Stimulated activated CD8-positive, alpha-beta memory T cell treated with anti-CD3 and anti-CD28 coated beads, Interleukin-7, amount 100 ng/mL, for 48 hours (primary cell): ENCODE measurements around the gene PARD6G.
"Not testable (repeated sequence)": the region's sequence is repeated elsewhere in the genome, so short reads cannot be mapped to it uniquely, and the experiment has no call there.

Experiments
- DNase-seq, 2 donors: peaks; one replicate each; pipeline ENCODE4 v3.0.0-alpha.2; 2020; ENCODE audit warnings: low read depth in 1 of 2; ENCODE audit errors: extremely low read depth in 1 of 2

PARD6G gene

DNA sequence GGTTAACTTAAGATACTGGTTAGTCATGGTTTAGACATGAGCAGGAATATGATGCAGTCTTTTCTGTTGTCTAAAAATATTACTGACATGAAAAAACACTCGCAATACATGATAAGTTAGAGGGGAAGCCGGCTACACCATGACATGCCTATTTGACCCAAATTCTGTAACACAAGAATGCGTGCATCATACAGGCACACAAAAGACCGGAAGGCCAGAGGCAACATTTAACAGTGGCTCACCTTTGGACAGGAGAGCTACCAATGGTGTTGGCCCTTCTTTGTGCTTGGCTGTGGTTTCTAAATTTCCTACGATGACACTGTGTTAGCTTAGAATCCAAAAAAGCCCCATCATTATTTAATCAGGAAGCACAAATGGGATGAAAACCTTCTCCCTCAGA lies 4.1 kb downstream of the PARD6G start:
- DNase-seq = no peak

DNA sequence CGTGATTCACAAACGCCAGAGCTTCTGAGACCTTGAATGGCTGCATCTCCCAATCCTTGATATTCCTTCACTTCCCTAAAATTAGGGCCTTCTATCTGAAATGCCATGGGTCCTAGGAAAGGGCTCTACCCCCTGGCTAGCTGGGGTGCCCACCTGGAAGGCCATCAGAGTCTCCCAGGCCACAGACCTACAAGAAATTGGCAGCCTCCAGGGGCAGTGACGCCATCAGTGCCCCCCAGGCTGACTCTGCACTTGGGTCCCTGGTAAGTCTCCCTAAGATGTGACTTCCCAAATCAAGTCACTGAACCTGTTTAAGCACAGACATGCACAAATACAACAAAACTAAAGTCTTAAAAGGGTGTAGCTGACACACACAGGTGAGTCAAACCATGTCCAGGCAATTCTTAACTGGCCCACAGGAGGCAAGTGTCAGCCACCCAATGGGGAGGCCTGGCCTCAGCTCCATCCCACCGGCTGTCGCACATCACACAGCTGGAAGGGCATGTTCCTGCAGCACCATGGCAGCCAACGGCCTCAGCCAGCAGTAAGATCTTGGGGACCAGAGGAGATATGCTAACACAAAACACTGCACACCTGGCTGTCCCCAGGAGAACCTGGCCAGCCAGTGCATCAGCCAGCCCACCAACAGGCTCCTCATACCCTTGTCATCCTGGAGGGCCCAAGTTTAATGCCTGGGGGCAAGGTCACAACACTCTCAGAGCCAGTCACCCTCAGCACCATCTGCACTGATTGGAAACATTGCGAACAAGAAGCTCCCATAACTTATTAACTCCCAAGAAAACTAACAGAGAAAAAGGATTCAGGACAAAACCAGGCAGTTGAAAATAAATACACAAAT lies 5.2 kb downstream of the PARD6G start:
- no peak for DNase-seq

DNA sequence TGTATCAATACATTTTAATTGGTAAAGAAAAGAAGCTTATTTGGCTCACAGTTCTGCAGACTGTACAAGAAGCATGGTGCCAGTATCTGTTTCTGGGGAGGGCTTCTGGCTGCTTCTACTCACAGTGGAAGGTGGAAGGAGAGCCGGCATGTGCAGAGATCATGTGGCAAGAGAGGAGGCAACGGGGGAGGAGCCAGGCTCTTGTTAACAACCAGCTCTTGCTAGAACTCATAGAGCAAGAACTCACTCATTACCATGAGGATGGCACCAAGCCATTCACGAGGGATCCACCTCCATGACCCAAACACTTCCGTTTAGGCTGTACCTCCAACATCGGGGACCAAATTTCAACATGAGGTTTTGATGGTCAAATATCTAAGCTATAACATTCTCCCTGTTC lies 7.5 kb downstream of the PARD6G start:
- DNase-seq = no peak

DNA sequence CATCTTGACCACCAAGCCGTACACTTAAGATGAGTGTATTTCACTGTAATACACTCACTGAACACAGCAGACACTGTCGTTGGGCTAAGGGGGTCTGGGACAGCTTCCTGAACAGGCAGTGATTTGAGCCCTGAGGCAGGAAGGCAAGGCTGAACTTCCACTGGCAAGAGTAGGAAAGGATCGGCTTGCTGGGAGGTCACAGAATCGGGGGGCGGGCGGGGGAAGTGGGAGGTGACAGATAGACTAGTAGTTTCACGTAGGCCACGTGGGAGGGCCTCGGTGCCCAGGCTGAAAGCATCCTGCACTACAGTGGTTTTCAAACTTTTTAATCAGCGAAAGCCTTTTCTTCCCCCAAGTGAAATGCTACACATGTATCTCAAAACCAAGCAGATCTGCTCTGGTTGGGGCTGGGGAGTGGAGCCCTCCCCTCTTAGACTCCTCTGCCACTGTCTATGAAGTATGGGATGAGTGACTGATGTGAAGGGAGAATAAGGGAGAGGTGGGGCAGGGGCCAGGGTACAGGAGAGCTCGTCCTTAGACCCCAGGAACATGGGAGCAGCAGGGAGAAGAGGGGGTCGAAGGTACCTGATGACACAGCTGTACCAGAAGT lies 8.6 kb downstream of the PARD6G start:
- no peak for DNase-seq

DNA sequence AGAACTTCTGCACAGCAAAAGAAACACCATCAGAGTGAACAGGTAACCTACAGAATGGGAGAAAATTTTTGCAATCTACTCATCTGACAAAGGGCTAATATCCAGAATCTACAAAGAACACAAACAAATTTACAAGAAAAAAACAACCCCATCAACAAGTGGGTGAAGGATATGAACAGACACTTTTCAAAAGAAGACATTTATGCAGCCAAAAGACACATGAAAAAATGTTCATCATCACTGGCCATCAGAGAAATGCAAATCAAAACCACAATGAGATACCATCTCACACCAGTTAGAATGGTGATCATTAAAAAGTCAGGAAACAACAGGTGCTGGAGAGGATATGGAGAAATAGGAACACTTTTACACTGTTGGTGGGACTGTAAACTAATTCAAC lies 9.8 kb downstream of the PARD6G start:
- DNase-seq = not testable (repeated sequence)

DNA sequence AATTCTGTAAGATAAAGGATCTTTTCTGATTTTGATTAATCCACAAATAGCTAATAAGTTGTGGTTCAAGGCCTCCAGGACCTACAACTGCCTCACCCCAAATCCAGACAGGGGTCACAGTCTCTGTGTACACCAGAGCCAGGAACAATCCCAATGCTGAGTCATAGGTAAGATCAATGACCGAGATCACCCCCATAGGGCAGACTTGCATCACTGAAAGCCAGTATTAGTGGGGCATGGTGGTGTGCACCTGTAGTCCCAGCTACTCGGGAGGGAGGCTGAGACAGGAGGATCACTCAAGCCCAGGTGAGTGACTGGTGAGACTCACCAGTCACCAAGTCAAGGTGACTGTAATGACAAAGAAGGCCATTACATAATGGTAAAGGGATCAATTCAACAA lies 12.9 kb downstream of the PARD6G start:
- no peak for DNase-seq

DNA sequence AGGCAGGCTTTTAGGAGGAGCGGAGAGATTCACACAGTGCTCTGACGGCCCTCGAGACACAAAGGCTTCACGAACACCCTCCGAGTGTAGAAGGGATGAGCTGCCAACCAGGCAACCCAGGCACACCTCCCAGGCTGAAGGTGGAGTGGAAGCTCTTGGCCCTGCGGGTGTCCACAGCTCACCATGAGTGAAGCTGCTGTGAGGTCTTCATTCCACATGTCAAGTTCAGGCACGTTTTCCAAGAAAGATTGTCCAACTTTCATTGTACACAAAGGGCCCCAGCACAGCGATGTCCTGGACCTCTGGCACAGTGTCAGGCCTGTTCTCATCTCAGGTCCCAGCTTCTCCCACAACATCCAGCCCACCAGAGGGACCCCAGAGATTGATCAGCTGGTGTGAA lies 13.4 kb downstream of the PARD6G start:
- DNase-seq = no peak

DNA sequence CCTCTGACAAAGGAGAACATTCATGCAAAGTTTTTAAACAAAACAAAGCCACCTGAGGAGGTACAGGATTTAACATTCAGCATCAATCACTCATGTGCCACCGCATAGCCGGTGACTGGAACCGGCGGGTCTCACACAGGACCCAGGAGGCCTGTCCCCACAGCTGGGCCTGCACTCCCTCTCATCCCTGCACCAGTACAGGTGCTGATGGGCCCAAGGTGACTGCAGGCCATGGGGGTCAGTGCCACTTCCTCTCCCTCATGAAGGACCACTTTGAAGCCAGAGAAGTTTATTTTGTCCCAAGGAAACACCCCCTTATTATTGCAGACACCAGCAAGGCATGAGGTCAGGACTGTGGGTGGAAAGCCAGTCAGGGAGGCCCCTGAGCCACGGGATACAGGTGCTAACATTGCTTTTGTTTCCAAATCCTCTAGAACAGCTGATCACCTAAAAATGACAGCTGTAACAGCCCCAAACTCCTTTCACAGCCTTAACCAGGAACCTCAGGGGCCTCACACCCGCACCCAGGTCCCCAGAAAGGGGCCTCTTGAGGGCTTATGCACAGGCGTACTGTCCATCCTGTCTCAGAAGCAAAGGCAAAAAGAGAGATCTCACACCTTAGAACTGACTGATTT lies 14.0 kb downstream of the PARD6G start:
- DNase-seq = no peak

DNA sequence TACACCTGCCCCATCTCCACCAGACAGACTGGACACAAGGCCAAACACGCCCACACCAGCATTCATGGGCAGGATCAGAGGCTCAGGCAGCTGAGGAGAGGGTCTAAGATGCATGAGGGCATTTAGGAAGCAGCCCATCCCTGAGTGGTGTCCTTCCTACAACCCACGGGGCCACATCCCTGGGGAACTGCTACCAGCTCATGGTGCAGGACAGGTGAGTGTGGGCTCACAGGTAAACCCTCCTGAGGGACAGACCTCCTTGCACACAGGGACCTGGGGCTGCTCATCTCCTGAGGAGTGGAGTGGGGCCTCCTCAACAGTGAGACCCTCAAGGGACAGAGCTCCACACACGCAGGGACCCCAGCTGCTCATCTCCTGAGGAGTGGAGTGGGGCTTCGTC lies 14.6 kb downstream of the PARD6G start:
- no peak for DNase-seq

DNA sequence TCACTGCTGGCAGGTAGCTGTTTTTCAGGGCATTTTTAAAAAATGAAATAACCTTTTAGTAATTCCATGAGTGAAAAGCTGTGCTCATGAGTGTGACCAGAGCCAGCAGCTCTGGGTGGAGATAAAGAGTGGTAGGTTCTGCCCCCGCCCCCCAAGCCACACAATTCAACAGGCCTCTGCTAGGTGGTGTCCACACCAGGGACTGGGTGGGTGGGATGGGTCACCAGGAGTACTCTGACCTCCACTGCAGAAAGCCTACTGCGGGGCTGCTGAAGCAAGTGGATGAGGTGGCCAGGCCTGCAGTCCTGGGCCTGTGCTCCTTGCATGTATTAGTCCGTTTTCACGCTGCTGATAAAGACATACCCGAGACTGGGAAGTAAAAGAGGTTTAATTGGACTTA lies 15.3 kb downstream of the PARD6G start:
- DNase-seq = no peak

DNA sequence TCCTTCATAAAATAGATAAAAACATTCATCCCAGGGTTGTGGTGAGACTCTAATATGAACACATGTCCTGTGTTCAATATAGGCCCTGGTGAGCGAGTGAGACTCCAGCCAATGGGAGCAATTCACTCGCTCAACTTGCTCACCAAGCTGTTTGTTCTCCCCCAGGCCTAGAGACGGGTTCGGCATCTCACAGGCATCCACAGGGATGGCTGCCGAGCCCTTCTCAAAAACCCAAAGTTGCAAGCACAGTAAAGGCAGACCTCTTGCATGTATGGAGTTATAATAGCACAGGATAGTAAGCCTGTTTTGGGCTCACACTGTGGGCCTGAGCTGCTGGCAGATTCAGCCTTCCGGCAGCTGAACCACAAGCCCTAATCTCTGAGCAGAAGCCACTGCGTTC lies 15.7 kb downstream of the PARD6G start:
- DNase-seq = no peak

DNA sequence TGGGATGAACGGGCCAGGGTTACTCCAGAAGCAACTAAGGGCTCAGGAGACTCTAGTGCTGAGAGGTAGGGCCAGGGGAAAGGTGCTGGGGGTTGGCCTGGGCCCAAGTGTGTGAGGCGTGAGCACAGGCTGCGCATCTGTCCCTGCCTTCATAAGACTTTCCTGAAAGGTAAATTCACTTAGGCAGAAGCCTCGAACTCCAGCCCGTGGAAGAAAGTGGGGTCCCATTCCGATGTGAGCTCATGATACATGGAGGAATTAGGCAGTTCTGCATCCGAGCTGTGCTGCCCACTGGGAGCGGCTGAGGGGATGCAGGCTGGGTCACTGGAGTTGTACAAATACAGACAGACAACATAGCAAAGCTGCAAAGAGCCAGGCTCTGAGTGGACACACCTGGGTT lies 16.2 kb downstream of the PARD6G start:
- DNase-seq = no peak

DNA sequence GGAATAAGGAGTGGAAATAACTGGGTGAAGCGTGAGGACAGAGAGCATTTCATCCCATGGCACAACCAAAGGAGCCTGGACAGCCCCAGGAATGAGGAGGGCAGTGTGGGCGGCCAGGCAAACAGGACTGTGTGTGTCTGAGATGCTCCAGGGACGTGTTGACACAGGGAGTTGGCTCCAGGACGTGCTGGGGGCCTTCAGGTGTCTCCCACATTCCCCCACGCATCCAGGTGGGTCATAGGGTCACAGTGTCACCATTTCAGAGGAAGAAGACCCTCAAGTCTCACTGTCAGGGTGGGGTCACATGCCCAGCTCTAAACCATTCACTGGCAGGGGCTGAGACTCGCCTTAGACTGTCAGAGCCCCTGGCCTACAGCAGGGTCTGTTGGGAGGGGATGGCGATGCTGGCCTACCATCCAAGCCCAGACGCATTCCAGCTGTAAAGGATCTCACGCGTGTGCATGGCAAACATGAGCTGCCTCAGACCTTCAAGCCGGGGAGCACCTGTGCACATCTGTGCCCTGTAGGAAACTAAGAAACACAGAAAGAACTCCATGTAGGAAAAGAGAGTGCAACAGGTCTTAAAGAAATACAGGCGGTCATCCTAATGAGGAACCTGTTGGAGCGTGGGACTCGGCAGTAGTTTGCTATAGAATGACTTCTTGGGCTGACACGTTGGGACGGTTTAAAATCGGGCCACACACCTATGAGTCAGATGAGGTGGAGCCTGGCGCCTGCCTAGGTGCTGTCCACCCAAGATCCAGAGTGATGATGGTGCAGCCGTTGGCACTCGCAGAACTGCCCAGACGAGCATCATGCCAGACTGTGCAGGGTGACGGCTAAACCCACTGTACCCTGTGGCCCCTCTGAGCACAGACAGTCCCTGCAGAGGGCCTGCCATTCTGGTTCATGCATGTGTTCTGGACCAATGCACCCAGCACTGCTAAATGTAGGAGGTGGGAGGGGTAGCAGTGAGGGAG lies 17.3 kb downstream of the PARD6G start:
- DNase-seq = no peak

DNA sequence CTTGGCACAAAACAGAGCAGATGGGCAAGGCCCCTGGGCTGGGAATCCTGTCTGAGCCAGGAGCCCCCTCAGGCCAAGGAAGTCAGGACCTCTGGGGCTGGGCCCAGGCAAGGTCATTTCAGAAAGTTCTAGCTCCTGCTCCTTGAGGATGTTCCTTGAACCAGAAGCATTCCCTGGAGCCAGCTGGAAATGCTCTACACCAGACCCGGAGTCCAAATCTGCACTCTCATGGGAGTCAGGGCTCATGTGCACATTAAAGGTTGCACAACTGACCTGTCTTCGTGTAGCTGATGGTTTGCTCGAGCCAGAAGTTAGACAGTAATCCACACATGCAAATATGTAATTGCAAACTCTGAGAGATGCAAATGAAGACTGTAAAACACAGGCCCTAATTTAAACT lies 18.0 kb downstream of the PARD6G start:
- DNase-seq = no peak

DNA sequence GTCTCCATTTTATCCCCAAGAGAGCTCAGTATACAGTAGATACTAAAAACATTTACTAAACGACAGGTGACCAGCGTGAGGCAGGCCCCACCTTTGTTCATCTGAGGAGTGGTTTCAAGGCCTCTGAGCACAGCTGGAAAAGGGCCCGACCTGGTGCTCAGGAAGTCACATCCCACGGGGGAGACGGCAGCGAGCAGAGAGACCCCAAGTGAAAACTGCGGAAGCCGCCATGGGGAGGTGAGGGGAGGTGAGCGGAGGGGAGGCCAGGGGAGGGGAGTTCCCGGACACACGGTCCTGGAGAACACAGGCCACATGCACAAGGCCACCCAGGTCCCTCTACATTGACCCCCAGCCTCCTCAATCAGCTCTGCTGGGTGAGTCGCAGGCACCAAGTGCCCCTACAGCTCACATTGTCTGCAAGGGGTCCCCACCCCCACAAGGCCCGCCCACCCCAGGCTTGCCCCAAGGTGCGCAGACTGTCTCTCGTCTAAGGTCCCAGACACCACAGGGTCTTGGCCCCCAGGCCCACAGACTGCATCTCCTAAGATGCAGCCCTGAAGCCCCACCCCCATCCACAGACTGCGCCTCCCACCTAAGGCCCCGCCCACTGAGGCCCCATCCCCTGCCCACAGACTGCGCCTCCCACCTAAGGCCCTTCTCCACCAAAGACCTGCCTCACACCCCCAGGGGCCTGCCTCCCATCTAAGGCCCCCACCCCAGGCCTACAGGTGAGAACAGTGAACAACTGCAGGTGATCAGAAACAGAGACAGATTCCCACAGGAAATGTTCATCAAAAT lies 19.1 kb downstream of the PARD6G start:
- no peak for DNase-seq

DNA sequence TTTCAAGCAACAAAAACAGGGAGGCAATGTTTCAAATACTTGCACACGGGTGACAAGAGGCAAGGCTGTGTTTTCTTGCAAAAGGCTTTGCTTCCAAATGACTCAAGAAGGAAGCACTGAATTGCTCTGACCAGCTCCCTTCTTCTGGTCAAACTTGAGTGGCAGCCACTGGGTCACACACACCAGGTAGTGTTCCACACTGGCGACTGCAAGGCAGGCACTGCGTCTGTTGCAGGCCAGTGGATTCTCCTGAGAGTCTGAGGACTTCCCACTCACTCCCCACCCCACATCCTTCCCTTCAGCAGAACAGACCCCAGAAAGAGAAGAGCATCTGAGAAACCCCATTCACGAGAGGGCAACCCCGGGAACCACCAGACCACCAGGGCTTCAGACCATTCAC lies 19.8 kb downstream of the PARD6G start:
- no peak for DNase-seq

DNA sequence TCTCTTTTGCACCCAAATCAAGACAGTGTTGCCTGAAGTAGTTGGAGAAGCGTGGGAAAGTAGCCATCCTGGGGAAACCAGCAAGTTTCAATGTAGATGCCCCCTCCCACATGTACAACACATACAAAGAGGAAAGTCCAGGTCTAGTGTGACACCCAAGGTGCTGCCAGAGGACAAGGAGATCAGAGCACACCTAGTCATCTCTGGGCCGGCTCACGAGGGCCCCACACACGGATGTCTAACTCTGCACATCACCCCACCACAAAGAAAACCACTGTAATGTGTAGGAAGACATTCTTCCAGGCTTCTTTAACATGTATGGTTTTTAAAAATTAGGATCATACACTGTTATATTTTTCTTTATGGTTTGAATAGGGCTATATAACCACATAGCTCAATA lies 21.6 kb downstream of the PARD6G start:
- DNase-seq = no peak

DNA sequence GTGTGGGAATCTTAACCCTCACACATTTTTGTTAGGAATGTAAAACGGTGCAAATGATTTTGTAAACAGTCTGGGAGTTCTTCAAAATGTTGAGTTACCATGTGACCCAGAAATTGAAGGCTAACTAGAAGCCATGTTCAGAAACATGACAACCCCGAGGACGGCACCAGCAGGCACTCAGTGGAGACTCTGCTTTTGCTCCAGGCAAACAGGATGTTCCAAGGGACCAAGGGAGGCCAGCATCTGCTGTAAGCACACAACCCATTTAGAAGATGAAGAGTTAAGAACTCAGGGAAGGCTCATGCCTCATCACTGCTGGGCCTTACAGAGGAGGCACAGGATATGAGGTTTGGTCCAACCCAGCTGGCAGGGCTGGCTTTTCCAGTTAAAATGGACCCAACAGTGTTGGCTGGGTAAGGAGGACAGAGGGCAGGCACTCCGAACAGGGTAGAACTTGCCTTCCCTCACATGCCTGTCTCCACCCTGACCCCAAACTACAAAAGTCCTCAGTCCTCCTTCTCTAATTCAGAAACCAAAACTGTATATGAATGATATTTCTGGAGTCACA lies 23.6 kb downstream of the PARD6G start:
- no peak for DNase-seq

DNA sequence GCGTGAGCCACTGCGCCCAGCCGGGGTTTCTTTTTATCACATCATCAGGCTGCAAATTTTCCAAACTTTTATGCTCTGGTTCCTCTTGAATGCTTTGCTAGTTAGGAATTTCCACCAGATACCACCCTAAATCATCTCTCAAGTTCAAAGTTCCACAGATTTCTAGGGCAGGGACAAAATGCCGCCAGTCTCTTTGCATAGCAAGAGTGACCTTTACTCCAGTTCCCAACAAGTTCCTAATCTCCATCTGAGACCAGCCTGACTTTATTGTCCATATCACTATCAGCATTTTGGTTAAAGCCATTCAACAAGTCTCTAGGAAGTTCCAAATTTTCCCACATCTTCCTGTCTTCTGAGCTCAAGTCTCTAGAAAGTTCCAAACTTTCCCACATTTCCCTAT lies 27.8 kb downstream of the PARD6G start:
- DNase-seq = not testable (repeated sequence)
